ENCODE results near the gene DST.
"Not testable (repeated sequence)": the region's sequence is repeated elsewhere in the genome, so short reads cannot be mapped to it uniquely, and the experiment has no call there.

DST gene

GRCh38 chr6:56501993-56502392, 140.7 kb downstream of the DST start:
- no peaks in the 10 kb centered on the region for H3K4me1 Mint-ChIP-seq
- H3K4me3 Mint-ChIP-seq = no peak overlapping the region
- no peaks in the 10 kb centered on the region for H3K9me3 Mint-ChIP-seq
- H3K27ac Mint-ChIP-seq = no peak overlapping the region
- DNase-seq = no peak
- ATAC-seq (replicated peaks) = no peak
- no peaks in the 10 kb centered on the region for H3K27me3 Mint-ChIP-seq
- no peaks in the 10 kb centered on the region for H3K36me3 Mint-ChIP-seq

DNA sequence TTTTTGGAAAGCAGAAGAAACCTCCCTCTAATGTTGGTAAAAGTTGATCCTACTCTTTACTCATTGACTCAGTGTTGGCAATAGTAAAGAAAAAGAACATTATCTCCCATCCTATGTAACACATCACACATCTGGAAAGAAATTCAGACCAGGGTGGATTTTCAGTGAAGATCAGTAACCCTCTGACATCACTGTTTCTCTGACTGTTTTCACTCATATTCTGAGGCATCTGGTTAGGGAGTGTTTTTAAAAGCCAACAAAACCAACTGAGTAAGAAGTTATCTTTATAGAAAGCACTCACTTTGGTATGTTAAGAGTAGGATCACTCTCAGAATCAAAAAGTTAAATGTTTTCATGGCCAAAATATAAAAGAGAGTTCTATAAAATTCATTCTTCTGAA, 143.6 kb downstream of the DST start:
- no peak for ATAC-seq (replicated peaks)
- Mint-ChIP-seq H3K27ac (no peak overlapping the region), H3K36me3 (no peaks in the 10 kb centered on the region), H3K9me3 (no peaks in the 10 kb centered on the region), H3K4me1 (no peaks in the 10 kb centered on the region), H3K4me3 (no peak overlapping the region), H3K27me3 (no peaks in the 10 kb centered on the region)
- DNase-seq = no peak

GRCh38 chr6:56497691-56498090, 145.0 kb downstream of the DST start:
- no peaks in the 10 kb centered on the region for H3K27me3 Mint-ChIP-seq
- DNase-seq = no peak
- no peak overlapping the region for H3K27ac Mint-ChIP-seq
- H3K36me3 Mint-ChIP-seq = no peaks in the 10 kb centered on the region
- H3K9me3 Mint-ChIP-seq = no peaks in the 10 kb centered on the region
- H3K4me3 Mint-ChIP-seq = no peak overlapping the region
- ATAC-seq (replicated peaks) = no peak
- no peaks in the 10 kb centered on the region for H3K4me1 Mint-ChIP-seq

DNA sequence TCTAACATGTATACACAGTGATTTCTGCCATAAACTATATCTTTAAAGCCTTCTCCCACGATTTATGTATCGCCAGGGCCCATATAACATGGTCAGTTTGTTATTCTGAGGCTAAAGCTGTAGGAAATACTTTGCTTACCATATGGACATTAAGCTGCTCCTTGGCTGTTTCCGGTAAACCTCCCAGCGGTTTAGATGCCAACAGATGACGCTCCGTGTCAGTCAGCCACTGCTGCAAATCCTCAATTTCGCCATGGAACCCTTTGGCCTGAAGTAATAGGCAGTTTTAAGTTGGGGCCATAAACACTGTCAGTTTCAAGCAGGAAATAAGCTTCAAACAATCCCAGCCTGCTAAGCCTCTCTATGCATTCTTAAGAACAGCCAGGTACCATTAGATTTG, 145.4 kb downstream of the DST start:
- Mint-ChIP-seq H3K36me3 (no peaks in the 10 kb centered on the region), H3K4me1 (no peaks in the 10 kb centered on the region), H3K4me3 (no peak overlapping the region), H3K9me3 (no peaks in the 10 kb centered on the region), H3K27ac (no peak overlapping the region), H3K27me3 (no peaks in the 10 kb centered on the region)
- no peak for DNase-seq
- no peak for ATAC-seq (replicated peaks)

DNA sequence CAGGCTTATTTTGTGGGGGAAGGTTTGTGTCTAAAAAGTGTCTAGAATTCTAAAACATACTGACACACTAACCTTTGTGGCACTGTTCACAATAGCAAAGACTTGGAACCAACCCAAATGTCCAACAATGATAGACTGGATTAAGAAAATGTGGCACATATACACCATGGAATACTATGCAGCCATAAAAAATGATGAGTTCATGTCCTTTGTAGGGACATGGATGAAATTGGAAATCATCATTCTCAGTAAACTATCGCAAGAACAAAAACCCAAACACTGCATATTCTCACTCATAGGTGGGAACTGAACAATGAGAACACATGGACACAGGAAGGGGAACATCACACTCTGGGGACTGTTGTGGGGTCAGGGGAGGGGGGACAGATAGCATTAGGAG, 146.0 kb downstream of the DST start:
- not testable (repeated sequence) for H3K4me3 Mint-ChIP-seq; ATAC-seq (replicated peaks); H3K27me3 Mint-ChIP-seq; H3K9me3 Mint-ChIP-seq; H3K4me1 Mint-ChIP-seq; DNase-seq; H3K27ac Mint-ChIP-seq; H3K36me3 Mint-ChIP-seq

GRCh38 chr6:56495654-56496053, 147.0 kb downstream of the DST start:
- Mint-ChIP-seq H3K4me1 (no peaks in the 10 kb centered on the region), H3K4me3 (no peak overlapping the region), H3K27me3 (no peaks in the 10 kb centered on the region), H3K27ac (no peak overlapping the region), H3K36me3 (no peaks in the 10 kb centered on the region), H3K9me3 (no peaks in the 10 kb centered on the region)
- no peak for ATAC-seq (replicated peaks)
- no peak for DNase-seq

- Mint-ChIP-seq H3K4me3 (no peak overlapping the region), H3K4me1 (no peaks in the 10 kb centered on the region), H3K36me3 (no peaks in the 10 kb centered on the region), H3K9me3 (no peaks in the 10 kb centered on the region), H3K27me3 (no peaks in the 10 kb centered on the region), H3K27ac (no peak overlapping the region)
- no peak for ATAC-seq (replicated peaks)
- DNase-seq = no peak
Measured at GRCh38 chr6:56491606-56492328, 150.9 kb downstream of the DST start.

- ATAC-seq (replicated peaks) (no peak), DNase-seq (no peak)
- Mint-ChIP-seq H3K9me3 (no peaks in the 10 kb centered on the region), H3K4me1 (no peaks in the 10 kb centered on the region), H3K4me3 (no peak overlapping the region), H3K36me3 (no peaks in the 10 kb centered on the region), H3K27me3 (no peaks in the 10 kb centered on the region), H3K27ac (no peak overlapping the region)
Measured at GRCh38 chr6:56490993-56491392, 151.7 kb downstream of the DST start.

DNA sequence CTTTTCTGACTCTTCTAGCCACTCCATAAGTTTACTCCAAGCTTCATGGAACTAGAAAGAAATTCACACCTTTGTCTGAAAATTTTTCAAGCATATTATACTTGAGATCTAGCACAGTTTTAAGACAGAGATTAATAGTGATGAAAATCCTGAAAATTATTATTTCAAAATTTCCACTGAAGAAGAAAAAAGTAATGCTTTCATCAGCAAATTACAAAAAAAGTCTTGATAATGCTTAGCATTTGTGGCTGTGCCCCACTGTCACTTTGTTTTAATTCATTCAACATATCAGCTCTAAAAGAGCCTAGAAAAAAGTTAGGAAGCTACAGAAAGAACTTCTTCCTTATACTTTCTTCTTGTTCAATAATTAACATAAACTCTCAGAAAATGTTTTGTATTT, 153.1 kb downstream of the DST start:
- DNase-seq = no peak
- H3K36me3 Mint-ChIP-seq = no peaks in the 10 kb centered on the region
- H3K27ac Mint-ChIP-seq = no peak overlapping the region
- H3K9me3 Mint-ChIP-seq = no peaks in the 10 kb centered on the region
- H3K4me1 Mint-ChIP-seq = no peaks in the 10 kb centered on the region
- ATAC-seq (replicated peaks) = no peak
- H3K4me3 Mint-ChIP-seq = no peak overlapping the region
- no peaks in the 10 kb centered on the region for H3K27me3 Mint-ChIP-seq

- H3K9me3 Mint-ChIP-seq = no peaks in the 10 kb centered on the region
- DNase-seq (no peak), ATAC-seq (replicated peaks) (no peak)
- peak overlapping the region; percentile 14 for H3K27ac Mint-ChIP-seq
- H3K4me1 Mint-ChIP-seq = no peaks in the 10 kb centered on the region
- H3K27me3 Mint-ChIP-seq = no peaks in the 10 kb centered on the region
- H3K36me3 Mint-ChIP-seq = no peaks in the 10 kb centered on the region
- H3K4me3 Mint-ChIP-seq = no peak overlapping the region
Measured at GRCh38 chr6:56488281-56488680, 154.4 kb downstream of the DST start.

- no peaks in the 10 kb centered on the region for H3K36me3 Mint-ChIP-seq
- no peak overlapping the region for H3K27ac Mint-ChIP-seq
- H3K4me1 Mint-ChIP-seq = no peaks in the 10 kb centered on the region
- H3K27me3 Mint-ChIP-seq = no peaks in the 10 kb centered on the region
- ATAC-seq (replicated peaks) (no peak), DNase-seq (no peak)
- no peaks in the 10 kb centered on the region for H3K9me3 Mint-ChIP-seq
- H3K4me3 Mint-ChIP-seq = no peak overlapping the region
Measured at GRCh38 chr6:56486681-56487080, 156.0 kb downstream of the DST start.

- H3K36me3 Mint-ChIP-seq = no peaks in the 10 kb centered on the region
- no peak for ATAC-seq (replicated peaks)
Measured at GRCh38 chr6:56484669-56485068, 158.0 kb downstream of the DST start.

DNA sequence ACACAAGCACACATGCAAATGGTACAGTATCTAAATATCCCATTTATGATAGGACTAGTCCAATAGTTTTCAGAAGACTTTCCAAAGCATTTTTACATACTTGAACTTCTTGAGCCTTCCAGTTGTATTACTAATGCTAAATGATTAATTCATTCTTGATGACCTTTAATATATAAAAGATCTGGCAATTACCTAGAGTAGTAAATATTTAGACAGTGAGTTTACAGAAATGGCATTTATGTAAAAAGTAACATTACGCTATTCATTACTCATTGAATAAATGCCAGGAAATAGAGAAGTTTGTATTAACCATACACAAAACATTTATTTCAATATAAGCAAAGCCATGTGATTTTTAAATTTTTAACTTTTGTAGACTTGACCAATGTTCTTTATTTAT, 158.8 kb downstream of the DST start:
- Mint-ChIP-seq H3K27me3 (no peaks in the 10 kb centered on the region), H3K9me3 (peaks cover under 1 to 5% of the 10 kb centered on the region in 2 donors), H3K4me1 (no peaks in the 10 kb centered on the region), H3K36me3 (no peaks in the 10 kb centered on the region), H3K4me3 (no peak overlapping the region), H3K27ac (no peak overlapping the region)
- DNase-seq = no peak
- no peak for ATAC-seq (replicated peaks)

More at GRCh38 chr6:56484669-56485068, 158.0 kb downstream of the DST start:
- Mint-ChIP-seq H3K4me1 (no peaks in the 10 kb centered on the region), H3K27ac (no peak overlapping the region), H3K9me3 (no peaks in the 10 kb centered on the region), H3K27me3 (no peaks in the 10 kb centered on the region), H3K4me3 (no peak overlapping the region)
- no peak for DNase-seq

GRCh38 chr6:56482525-56482924, 160.2 kb downstream of the DST start:
- no peaks in the 10 kb centered on the region for H3K4me1 Mint-ChIP-seq
- H3K36me3 Mint-ChIP-seq = no peaks in the 10 kb centered on the region
- H3K9me3 Mint-ChIP-seq = peaks cover 2 to 10% of the 10 kb centered on the region in 2 donors

GRCh38 chr6:56481957-56482356, 160.7 kb downstream of the DST start:
- H3K36me3 Mint-ChIP-seq = no peaks in the 10 kb centered on the region
- no peaks in the 10 kb centered on the region for H3K4me1 Mint-ChIP-seq
- H3K4me3 Mint-ChIP-seq = no peak overlapping the region
- peaks cover 2 to 10% of the 10 kb centered on the region in 2 donors for H3K9me3 Mint-ChIP-seq
- H3K27me3 Mint-ChIP-seq = no peaks in the 10 kb centered on the region
- H3K27ac Mint-ChIP-seq = no peak overlapping the region
- no peak for ATAC-seq (replicated peaks)
- DNase-seq = no peak

More at GRCh38 chr6:56482525-56482924, 160.2 kb downstream of the DST start:
- no peak for DNase-seq
- no peak for ATAC-seq (replicated peaks)
- no peaks in the 10 kb centered on the region for H3K27me3 Mint-ChIP-seq
- no peak overlapping the region for H3K27ac Mint-ChIP-seq
- H3K4me3 Mint-ChIP-seq = no peak overlapping the region

All from stimulated activated naive B cell treated with anti-CD40 and anti-IgM and Interleukin-4, amounts not matched to agents 10 μg/mL and 1 μg/mL and 100 μg/mL, for 72 hours (primary cell).